Spinal cord (tissue), 10 donors: Measurements from ENCODE around the gene ITLN1. TPM values are rescaled to one million over a fixed set of nuclear protein-coding genes. Genes with fewer than 3 reads are reported as not detected.

Experiments
- DNase-seq, 6 donors: peaks; one replicate each; pipeline versions ENCODE4 v3.0.0 to v3.0.0-alpha.2; 2013 to 2015; ENCODE audit warnings: low spot score in 6 of 6, low read depth in 4 of 6
- H3K27ac ChIP-seq: one replicate; pipeline ENCODE4 v1.5.1; 2013; ENCODE audit warnings: low read depth, low read length, control low read depth
- H3K27me3 ChIP-seq: one replicate; pipeline ENCODE4 v1.6.1; 2013; ENCODE audit warnings: low read length; ENCODE audit not compliant: control insufficient read depth, insufficient read depth
- H3K36me3 ChIP-seq: one replicate; pipeline ENCODE4 v1.6.1; 2013; ENCODE audit warnings: low read length; ENCODE audit not compliant: control insufficient read depth, insufficient read depth
- H3K4me1 ChIP-seq: one replicate; pipeline ENCODE4 v1.6.1; 2013; ENCODE audit warnings: low read length; ENCODE audit not compliant: control insufficient read depth, insufficient read depth
- H3K4me3 ChIP-seq: one replicate; pipeline ENCODE4 v1.5.1; 2013; ENCODE audit warnings: low read depth, low read length, control low read depth
- H3K9me3 ChIP-seq: one replicate; pipeline ENCODE4 v1.6.1; 2013; ENCODE audit warnings: low read length; ENCODE audit not compliant: control insufficient read depth, insufficient read depth
- WGBS: methylation state at CpG from one replicate; pipeline ENCODE4 v1.1.5; 2013; ENCODE audit warnings: missing lambda C conversion rate; ENCODE audit not compliant: insufficient coverage; 5-methylcytosine and 5-hydroxymethylcytosine counted together
- polyA plus RNA-seq, 2 donors: library from polyadenylated mRNA; unstranded; fragments of 120-200 nt; gene quantifications; one replicate each; pipeline ENCODE4 v1.2.1, GENCODE V29; 2013; ENCODE audit not compliant: insufficient read length in 2 of 2
- total RNA-seq, 2 donors: library from RNA; depleted of rRNA in 1 of 2; stranded (reverse); fragments of 120-200 nt in 1 of 2; fragments of >200 nt in 1 of 2; gene quantifications; one replicate each; pipeline versions ENCODE4 v1.2.3 to v1.2.4, GENCODE V29; 2013 to 2014
- donor health status: healthy.

The ITLN1 gene
- total and polyA plus RNA-seq, 4 donors, result 0.22 to 1.1 TPM; not detected in 2

- Histone ChIP-seq H3K27ac (no peak overlapping the region), H3K4me1 (peaks cover 22% of the 10 kb centered on the region), H3K4me3 (no peak overlapping the region), H3K36me3 (no peaks in the 10 kb centered on the region), H3K27me3 (no peaks in the 10 kb centered on the region), H3K9me3 (no peaks in the 10 kb centered on the region)
- WGBS, result 83% methylated on average over 2 of the region's 3 CpGs
- DNase-seq, result no peak
Measured at GRCh38 chr1:160835751-160836150, 49.2 kb downstream of the ITLN1 start.

- H3K9me3 ChIP-seq, result no peaks in the 10 kb centered on the region
- 100% methylated on average over 1 of the region's 3 CpGs for WGBS
- no peaks in the 10 kb centered on the region for H3K36me3 ChIP-seq
- DNase-seq, result peak in 1 of 6 donors; percentile 28
- H3K4me1 ChIP-seq, result peaks cover 22% of the 10 kb centered on the region
- no peaks in the 10 kb centered on the region for H3K27me3 ChIP-seq
- no peak overlapping the region for H3K4me3 ChIP-seq
- H3K27ac ChIP-seq, result no peak overlapping the region
Measured at GRCh38 chr1:160834945-160835565, 49.9 kb downstream of the ITLN1 start.

- H3K4me3 ChIP-seq, result no peak overlapping the region
- no peaks in the 10 kb centered on the region for H3K27me3 ChIP-seq
- H3K36me3 ChIP-seq, result no peaks in the 10 kb centered on the region
- DNase-seq, result peak in 2 of 6 donors; percentile 13 to 37
- H3K9me3 ChIP-seq, result no peaks in the 10 kb centered on the region
- 61% methylated on average over 5 of the region's 8 CpGs for WGBS
- no peaks in the 10 kb centered on the region for H3K4me1 ChIP-seq
- H3K27ac ChIP-seq, result no peak overlapping the region
Measured at GRCh38 chr1:160830321-160831153, 54.4 kb downstream of the ITLN1 start.

GRCh38 chr1:160829766-160830165, 55.2 kb downstream of the ITLN1 start:
- Histone ChIP-seq H3K9me3 (no peaks in the 10 kb centered on the region), H3K27ac (no peak overlapping the region), H3K4me1 (no peaks in the 10 kb centered on the region), H3K4me3 (no peak overlapping the region), H3K27me3 (no peaks in the 10 kb centered on the region), H3K36me3 (no peaks in the 10 kb centered on the region)
- WGBS, result no CpG with 5 or more reads among the region's 1 CpG
- no peak for DNase-seq

GRCh38 chr1:160827418-160827817, 57.6 kb downstream of the ITLN1 start:
- H3K9me3 ChIP-seq, result no peaks in the 10 kb centered on the region
- WGBS, result 100% methylated on average over 2 of the region's 2 CpGs

GRCh38 chr1:160826546-160826945, 58.4 kb downstream of the ITLN1 start:
- no peaks in the 10 kb centered on the region for H3K36me3 ChIP-seq
- H3K27ac ChIP-seq, result no peak overlapping the region
- 100% methylated on average over 1 of the region's 1 CpG for WGBS
- DNase-seq, result no peak
- no peak overlapping the region for H3K4me3 ChIP-seq
- no peaks in the 10 kb centered on the region for H3K9me3 ChIP-seq
- no peaks in the 10 kb centered on the region for H3K4me1 ChIP-seq
- no peaks in the 10 kb centered on the region for H3K27me3 ChIP-seq

More at GRCh38 chr1:160827418-160827817, 57.6 kb downstream of the ITLN1 start:
- Histone ChIP-seq H3K27me3 (no peaks in the 10 kb centered on the region), H3K36me3 (no peaks in the 10 kb centered on the region), H3K4me1 (no peaks in the 10 kb centered on the region), H3K4me3 (no peak overlapping the region), H3K27ac (no peak overlapping the region)
- no peak for DNase-seq

Other genes with a start within 250 kb of the ITLN1 start
- not detected for gene SLAMF1, start 238.1 kb downstream of the ITLN1 start, total RNA-seq
- not detected for gene SLAMF1, start 238.1 kb downstream of the ITLN1 start, polyA plus RNA-seq
- gene CD48, start 173.4 kb downstream of the ITLN1 start, total RNA-seq, result 1 to 10 TPM; 1.1 to 9.4 TPM
- gene CD48, start 173.4 kb downstream of the ITLN1 start, polyA plus RNA-seq, result under 1 TPM in 1 of 2 donors, not detected in 1; 0.62 TPM
- under 1 TPM; 0.11 to 0.59 TPM for gene SLAMF7, start 145.9 kb downstream of the ITLN1 start, total RNA-seq
- not detected for gene SLAMF7, start 145.9 kb downstream of the ITLN1 start, polyA plus RNA-seq
- under 1 TPM in 1 of 2 donors, not detected in 1; 0.10 TPM for gene LY9, start 89.0 kb downstream of the ITLN1 start, total RNA-seq
- gene LY9, start 89.0 kb downstream of the ITLN1 start, polyA plus RNA-seq, result under 1 TPM; 0.15 to 0.35 TPM
- under 1 TPM in 1 of 2 donors, not detected in 1; 0.69 TPM for gene CD244, start 22.3 kb downstream of the ITLN1 start, total RNA-seq
- gene CD244, start 22.3 kb downstream of the ITLN1 start, polyA plus RNA-seq, result under 1 TPM in 1 of 2 donors, not detected in 1; 0.11 TPM
- under 1 TPM; 0.17 to 0.20 TPM for gene ITLN2, start 69.6 kb upstream of the ITLN1 start, total RNA-seq
- gene ITLN2, start 69.6 kb upstream of the ITLN1 start, polyA plus RNA-seq, result under 1 TPM in 1 of 2 donors, not detected in 1; 0.21 TPM
- 10 to 100 TPM in 1 of 2 donors, 1 to 10 TPM in 1; 9.5 to 23.7 TPM for gene F11R, start 136.0 kb upstream of the ITLN1 start, total RNA-seq
- 10 to 100 TPM in 1 of 2 donors, 1 to 10 TPM in 1; 7.0 to 13.0 TPM for gene F11R, start 136.0 kb upstream of the ITLN1 start, polyA plus RNA-seq
- gene TSTD1, start 153.8 kb upstream of the ITLN1 start, total RNA-seq, result 10 to 100 TPM; 12.1 to 25.5 TPM
- gene TSTD1, start 153.8 kb upstream of the ITLN1 start, polyA plus RNA-seq, result 10 to 100 TPM; 10.5 to 33.5 TPM
- gene USF1, start 160.8 kb upstream of the ITLN1 start, total RNA-seq, result 10 to 100 TPM; 67.1 to 81.6 TPM
- 10 to 100 TPM; 84.8 to 93.7 TPM for gene USF1, start 160.8 kb upstream of the ITLN1 start, polyA plus RNA-seq
- gene ARHGAP30, start 184.7 kb upstream of the ITLN1 start, total RNA-seq, result 1 to 10 TPM; 2.1 to 4.2 TPM
- 1 to 10 TPM; 2.6 to 3.1 TPM for gene ARHGAP30, start 184.7 kb upstream of the ITLN1 start, polyA plus RNA-seq
- gene NECTIN4, start 204.4 kb upstream of the ITLN1 start, total RNA-seq, result under 1 TPM in 1 of 2 donors, not detected in 1; 0.06 TPM
- gene NECTIN4, start 204.4 kb upstream of the ITLN1 start, polyA plus RNA-seq, result under 1 TPM in 1 of 2 donors, not detected in 1; 0.15 TPM
- gene KLHDC9, start 213.2 kb upstream of the ITLN1 start, total RNA-seq, result 10 to 100 TPM; 10.0 to 21.8 TPM
- 10 to 100 TPM; 26.6 to 27.7 TPM for gene KLHDC9, start 213.2 kb upstream of the ITLN1 start, polyA plus RNA-seq
- gene PFDN2, start 232.9 kb upstream of the ITLN1 start, total RNA-seq, result 10 to 100 TPM; 30.3 to 42.8 TPM
- 100 to 1,000 TPM; 147 to 152 TPM for gene PFDN2, start 232.9 kb upstream of the ITLN1 start, polyA plus RNA-seq
- 10 to 100 TPM; 22.4 to 48.4 TPM for gene NIT1, start 232.9 kb upstream of the ITLN1 start, total RNA-seq
- gene NIT1, start 232.9 kb upstream of the ITLN1 start, polyA plus RNA-seq, result 10 to 100 TPM; 48.6 to 53.7 TPM
- gene DEDD, start 247.5 kb upstream of the ITLN1 start, total RNA-seq, result 10 to 100 TPM; 16.3 to 20.2 TPM
- 10 to 100 TPM; 55.1 to 61.5 TPM for gene DEDD, start 247.5 kb upstream of the ITLN1 start, polyA plus RNA-seq